Measurements from ENCODE around the gene SHTN1. TPM values are rescaled to one million over a fixed set of nuclear protein-coding genes. Genes with fewer than 3 reads are reported as not detected.

Gene SHTN1
- total and polyA plus RNA-seq, 2 donors (not counting 1 experiment from before 2014, with no cell fraction given), result 0.06 to 0.34 TPM

DNA sequence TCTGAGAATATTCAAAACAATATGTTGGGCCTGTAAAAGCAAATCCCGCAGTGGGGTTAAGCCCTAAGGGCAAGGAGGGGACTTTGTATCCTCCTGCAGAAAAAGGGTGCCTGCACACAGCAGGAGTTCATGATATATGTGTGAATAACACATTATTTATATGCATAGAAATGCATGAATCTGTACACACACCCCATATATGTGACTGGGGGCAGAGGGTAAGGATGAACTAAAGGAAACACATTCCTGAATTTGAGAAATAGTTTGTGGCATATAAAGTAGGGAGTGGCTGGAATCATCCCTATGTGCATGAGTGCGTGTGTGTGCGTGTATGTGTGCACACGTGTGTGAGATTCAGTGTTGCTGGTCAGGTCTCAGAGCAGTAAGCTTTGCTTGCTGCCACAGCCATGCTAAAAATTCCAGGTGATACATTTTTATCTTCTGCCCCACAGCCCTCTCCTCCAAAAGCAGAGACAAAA lies 136.8 kb downstream of the SHTN1 start:
- H3K9me3 Mint-ChIP-seq (ENCODE audit: insufficient read depth), result peaks cover 4% of the 10 kb centered on the region
- 60% methylated on average over 3 of the region's 4 CpGs for WGBS (ENCODE audit: insufficient coverage)
- Histone ChIP-seq H3K9ac (ENCODE audit: low read length) (no peak overlapping the region), H3K79me2 (ENCODE audit: control insufficient read depth, insufficient read depth, low read length) (no peaks in the 10 kb centered on the region), H3K36me3 (replicated peaks in 1 of 2; ENCODE audit: control extremely low read depth in 1 of 2, control insufficient read depth in 1 of 2, extremely low read depth in 1 of 2, insufficient read depth in 2 of 2, low read length in 1 of 2) (no peaks in the 10 kb centered on the region), H3K4me3 (ENCODE audit: control extremely low read depth in 1 of 5, extremely low read depth in 1 of 5, insufficient read depth in 1 of 5, low read depth in 2 of 5, low read length in 4 of 5) (no peak overlapping the region), H3K27me3 (replicated peaks in 1 of 4; ENCODE audit: control extremely low read depth in 1 of 4, control insufficient read depth in 3 of 4, insufficient read depth in 4 of 4, low read length in 3 of 4) (no peaks in the 10 kb centered on the region), H3K4me2 (replicated peaks; ENCODE audit: low read depth, low read length, poor library complexity, severe bottlenecking) (no peak overlapping the region), H3K4me1 (ENCODE audit: control insufficient read depth in 2 of 2, insufficient read depth in 2 of 2, low read length in 2 of 2) (no peaks in the 10 kb centered on the region), H3K27ac (ENCODE audit: low read length in 2 of 2) (no peak overlapping the region), H2AFZ (ENCODE audit: insufficient read depth, low read depth, low read length, poor library complexity, severe bottlenecking) (no peak overlapping the region), H4K20me1 (ENCODE audit: control insufficient read depth, insufficient read depth, low read length, poor library complexity, severe bottlenecking) (no peaks in the 10 kb centered on the region), H3K9me3 (ENCODE audit: control extremely low read depth in 1 of 3, control insufficient read depth in 2 of 3, insufficient read depth in 1 of 3, low read length in 2 of 3) (peaks cover 0 to 2% (median 0%) of the 10 kb centered on the region in 3 donors)
- intact Hi-C loops (cut with micrococcal nuclease), result no loop called here
- no peak for ATAC-seq (ENCODE audit: low read depth)
- POLR2A ChIA-PET, result no interaction called here
- no peak overlapping the region for H3K4me3 Mint-ChIP-seq
- no peak overlapping the region for H3K27ac Mint-ChIP-seq
- no peaks in the 10 kb centered on the region for H3K4me1 Mint-ChIP-seq
- no peak for TF ChIP-seq EZH2 (IDR thresholded peaks at IDR 0.05; ENCODE audit: borderline replicate concordance, insufficient read depth, low read depth, low read length, poor library complexity, severe bottlenecking)
- TF ChIP-seq, protein P1, sequence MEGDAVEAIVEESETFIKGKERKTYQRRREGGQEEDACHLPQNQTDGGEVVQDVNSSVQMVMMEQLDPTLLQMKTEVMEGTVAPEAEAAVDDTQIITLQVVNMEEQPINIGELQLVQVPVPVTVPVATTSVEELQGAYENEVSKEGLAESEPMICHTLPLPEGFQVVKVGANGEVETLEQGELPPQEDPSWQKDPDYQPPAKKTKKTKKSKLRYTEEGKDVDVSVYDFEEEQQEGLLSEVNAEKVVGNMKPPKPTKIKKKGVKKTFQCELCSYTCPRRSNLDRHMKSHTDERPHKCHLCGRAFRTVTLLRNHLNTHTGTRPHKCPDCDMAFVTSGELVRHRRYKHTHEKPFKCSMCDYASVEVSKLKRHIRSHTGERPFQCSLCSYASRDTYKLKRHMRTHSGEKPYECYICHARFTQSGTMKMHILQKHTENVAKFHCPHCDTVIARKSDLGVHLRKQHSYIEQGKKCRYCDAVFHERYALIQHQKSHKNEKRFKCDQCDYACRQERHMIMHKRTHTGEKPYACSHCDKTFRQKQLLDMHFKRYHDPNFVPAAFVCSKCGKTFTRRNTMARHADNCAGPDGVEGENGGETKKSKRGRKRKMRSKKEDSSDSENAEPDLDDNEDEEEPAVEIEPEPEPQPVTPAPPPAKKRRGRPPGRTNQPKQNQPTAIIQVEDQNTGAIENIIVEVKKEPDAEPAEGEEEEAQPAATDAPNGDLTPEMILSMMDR (IDR thresholded peaks at IDR 0.05), result no peak
- CTCF ChIA-PET, result no interaction called here
- no peak for DNase-seq
- peaks cover 4% of the 10 kb centered on the region for H3K27me3 Mint-ChIP-seq

DNA sequence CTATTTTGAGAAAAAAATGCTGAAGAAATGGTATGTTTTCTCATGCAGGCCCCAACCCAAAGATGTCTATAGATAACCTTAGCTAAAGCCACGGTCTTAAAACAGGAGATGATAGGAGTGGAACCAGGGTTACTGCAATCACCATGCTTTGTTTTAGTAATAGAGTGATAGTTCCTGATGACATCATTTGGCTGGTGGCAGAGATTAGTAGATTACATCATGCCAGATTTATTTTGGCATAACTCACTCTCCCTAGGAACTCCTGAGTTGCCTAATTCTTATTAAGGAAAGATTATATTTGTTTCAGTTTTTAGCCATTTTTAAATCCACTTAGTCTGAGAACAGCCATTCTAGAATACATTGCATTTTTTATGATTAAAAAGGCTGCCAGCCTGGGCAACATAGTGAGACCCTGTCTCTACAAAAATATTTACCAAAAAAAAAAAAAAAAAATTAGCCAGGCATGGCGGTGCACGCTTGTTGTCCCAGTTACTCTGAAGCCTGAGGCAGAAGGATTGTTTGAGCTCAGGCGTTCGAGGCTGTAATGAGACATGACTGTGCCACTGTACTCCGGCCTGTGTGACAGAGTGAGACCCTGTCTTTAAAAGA lies 137.9 kb downstream of the SHTN1 start:
- no peak for DNase-seq

More for the DNA sequence above, 137.9 kb downstream of the SHTN1 start:
- TF ChIP-seq EZH2 (IDR thresholded peaks at IDR 0.05; ENCODE audit: borderline replicate concordance, insufficient read depth, low read depth, low read length, poor library complexity, severe bottlenecking), result no peak
- TF ChIP-seq, protein P1 (IDR thresholded peaks at IDR 0.05), result no peak
- Histone ChIP-seq H3K79me2 (ENCODE audit: control insufficient read depth, insufficient read depth, low read length) (no peaks in the 10 kb centered on the region), H3K27ac (ENCODE audit: low read length in 2 of 2) (no peak overlapping the region), H2AFZ (ENCODE audit: insufficient read depth, low read depth, low read length, poor library complexity, severe bottlenecking) (no peak overlapping the region), H3K36me3 (replicated peaks in 1 of 2; ENCODE audit: control extremely low read depth in 1 of 2, control insufficient read depth in 1 of 2, extremely low read depth in 1 of 2, insufficient read depth in 2 of 2, low read length in 1 of 2) (no peaks in the 10 kb centered on the region), H3K27me3 (replicated peaks in 1 of 4; ENCODE audit: control extremely low read depth in 1 of 4, control insufficient read depth in 3 of 4, insufficient read depth in 4 of 4, low read length in 3 of 4) (no peaks in the 10 kb centered on the region), H4K20me1 (ENCODE audit: control insufficient read depth, insufficient read depth, low read length, poor library complexity, severe bottlenecking) (no peaks in the 10 kb centered on the region), H3K4me3 (ENCODE audit: control extremely low read depth in 1 of 5, extremely low read depth in 1 of 5, insufficient read depth in 1 of 5, low read depth in 2 of 5, low read length in 4 of 5) (no peak overlapping the region), H3K9ac (ENCODE audit: low read length) (no peak overlapping the region), H3K4me1 (ENCODE audit: control insufficient read depth in 2 of 2, insufficient read depth in 2 of 2, low read length in 2 of 2) (no peaks in the 10 kb centered on the region), H3K9me3 (ENCODE audit: control extremely low read depth in 1 of 3, control insufficient read depth in 2 of 3, insufficient read depth in 1 of 3, low read length in 2 of 3) (peaks cover 0 to 2% (median 0%) of the 10 kb centered on the region in 3 donors), H3K4me2 (replicated peaks; ENCODE audit: low read depth, low read length, poor library complexity, severe bottlenecking) (no peak overlapping the region)
- Mint-ChIP-seq H3K4me3 (no peak overlapping the region), H3K9me3 (ENCODE audit: insufficient read depth) (peaks cover under 1% of the 10 kb centered on the region), H3K27me3 (no peaks in the 10 kb centered on the region), H3K4me1 (no peaks in the 10 kb centered on the region), H3K27ac (no peak overlapping the region)
- ChIA-PET CTCF (no interaction called here), POLR2A (no interaction called here)
- WGBS (ENCODE audit: insufficient coverage), result 100% methylated on average over 3 of the region's 6 CpGs
- intact Hi-C loops (cut with micrococcal nuclease), result no loop called here
- no peak for ATAC-seq (ENCODE audit: low read depth)

Measured in B cell (primary cell).